ENCODE data around the gene QSER1.

Gene QSER1

DNA sequence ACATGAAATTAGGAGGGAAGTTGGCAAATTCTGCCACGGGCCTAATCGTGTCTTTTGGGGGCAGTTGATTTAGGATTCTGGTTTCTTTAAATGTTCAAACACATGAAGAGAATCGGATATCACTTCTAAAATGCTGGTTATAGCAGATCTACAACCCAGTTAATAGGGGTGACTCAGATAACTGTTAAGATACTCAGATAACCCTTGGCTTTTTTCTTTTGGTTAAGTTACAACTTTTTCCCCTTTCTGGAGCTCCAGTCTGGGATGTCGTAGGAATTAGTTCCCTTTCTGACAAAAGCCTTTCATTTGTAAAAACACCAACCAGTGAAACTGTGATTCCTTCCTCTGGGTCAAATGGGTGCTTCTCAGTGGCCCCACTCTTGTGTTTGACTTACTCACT, 124.0 kb downstream of the QSER1 start:
- in situ Hi-C loops (cut with MboI; ENCODE audit: low pct_unique_long_range_greater_than_20kb, low sequenced_read_pairs, unreplicated experiment) = no loop called here
- TF ChIP-seq, protein P1, sequence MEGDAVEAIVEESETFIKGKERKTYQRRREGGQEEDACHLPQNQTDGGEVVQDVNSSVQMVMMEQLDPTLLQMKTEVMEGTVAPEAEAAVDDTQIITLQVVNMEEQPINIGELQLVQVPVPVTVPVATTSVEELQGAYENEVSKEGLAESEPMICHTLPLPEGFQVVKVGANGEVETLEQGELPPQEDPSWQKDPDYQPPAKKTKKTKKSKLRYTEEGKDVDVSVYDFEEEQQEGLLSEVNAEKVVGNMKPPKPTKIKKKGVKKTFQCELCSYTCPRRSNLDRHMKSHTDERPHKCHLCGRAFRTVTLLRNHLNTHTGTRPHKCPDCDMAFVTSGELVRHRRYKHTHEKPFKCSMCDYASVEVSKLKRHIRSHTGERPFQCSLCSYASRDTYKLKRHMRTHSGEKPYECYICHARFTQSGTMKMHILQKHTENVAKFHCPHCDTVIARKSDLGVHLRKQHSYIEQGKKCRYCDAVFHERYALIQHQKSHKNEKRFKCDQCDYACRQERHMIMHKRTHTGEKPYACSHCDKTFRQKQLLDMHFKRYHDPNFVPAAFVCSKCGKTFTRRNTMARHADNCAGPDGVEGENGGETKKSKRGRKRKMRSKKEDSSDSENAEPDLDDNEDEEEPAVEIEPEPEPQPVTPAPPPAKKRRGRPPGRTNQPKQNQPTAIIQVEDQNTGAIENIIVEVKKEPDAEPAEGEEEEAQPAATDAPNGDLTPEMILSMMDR (IDR thresholded peaks at IDR 0.05; ENCODE audit: extremely low read depth, insufficient read depth, missing control alignments) = no peak
- DNase-seq (ENCODE audit: low spot score) = no peak

DNA sequence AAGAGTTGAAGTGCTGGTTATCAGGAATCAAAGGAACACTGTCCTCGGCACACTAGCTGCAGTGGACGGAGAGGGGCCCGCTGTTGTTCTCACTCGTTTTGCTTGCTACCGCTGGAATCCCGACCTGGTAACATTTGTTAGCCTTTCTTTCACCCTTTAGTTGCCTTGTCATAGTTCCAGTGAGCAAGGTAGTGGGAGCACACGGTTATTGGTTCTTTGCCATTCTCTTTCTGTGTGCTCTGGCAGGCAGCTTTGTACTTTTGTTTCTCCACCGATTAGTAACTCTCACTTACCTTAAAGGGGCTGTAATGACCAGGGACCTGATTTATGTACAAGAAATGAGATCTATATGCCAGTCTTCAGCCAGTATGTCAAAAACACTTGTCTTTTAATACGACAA, 124.9 kb downstream of the QSER1 start:
- DNase-seq (ENCODE audit: low spot score) = no peak

DNA sequence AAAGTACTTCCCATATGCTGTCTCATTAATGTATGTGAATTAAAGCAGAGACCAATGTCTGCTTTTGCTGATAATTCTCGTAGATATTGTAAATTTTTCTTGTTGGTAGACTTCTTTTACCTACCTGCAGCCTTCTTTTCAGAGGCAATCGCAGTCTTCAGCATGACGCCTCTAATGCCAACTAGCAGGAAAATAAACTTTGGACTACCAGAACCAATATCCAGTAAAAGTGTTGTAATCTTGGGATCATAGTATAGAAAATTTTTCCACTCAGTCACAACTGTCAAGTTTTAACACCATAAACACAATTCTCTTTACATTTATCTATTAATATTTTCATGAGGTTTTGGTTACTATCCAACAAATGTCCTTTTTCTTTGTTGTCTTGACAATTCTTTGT, 125.4 kb downstream of the QSER1 start:
- in situ Hi-C loops (cut with MboI; ENCODE audit: low pct_unique_long_range_greater_than_20kb, low sequenced_read_pairs, unreplicated experiment) = no loop called here
- TF ChIP-seq, protein P1 (IDR thresholded peaks at IDR 0.05; ENCODE audit: extremely low read depth, insufficient read depth, missing control alignments) = no peak
- no peak for DNase-seq (ENCODE audit: low spot score)

More for the DNA sequence above, 124.9 kb downstream of the QSER1 start:
- TF ChIP-seq, protein P1 (IDR thresholded peaks at IDR 0.05; ENCODE audit: extremely low read depth, insufficient read depth, missing control alignments) = no peak
- in situ Hi-C loops (cut with MboI; ENCODE audit: low pct_unique_long_range_greater_than_20kb, low sequenced_read_pairs, unreplicated experiment) = no loop called here

DNA sequence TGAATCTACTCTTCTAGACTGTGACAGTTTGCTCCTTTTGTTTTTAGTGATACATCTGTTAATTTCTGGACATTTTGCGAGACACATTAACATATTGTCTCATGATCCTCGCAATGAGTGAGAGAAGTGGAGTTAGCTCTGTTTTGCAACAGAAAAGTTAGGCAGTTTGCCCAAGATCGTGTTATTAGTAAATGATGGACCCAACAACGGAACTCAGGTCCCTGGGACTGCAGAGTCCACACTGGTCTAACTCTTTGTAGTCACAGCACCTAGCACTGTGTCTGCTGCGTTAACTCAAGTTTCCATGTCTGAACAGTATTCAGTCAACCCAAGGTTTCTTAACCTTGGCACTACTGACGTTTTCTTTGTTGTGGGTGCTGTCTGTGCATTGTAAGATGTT, 126.2 kb downstream of the QSER1 start:
- in situ Hi-C loops (cut with MboI; ENCODE audit: low pct_unique_long_range_greater_than_20kb, low sequenced_read_pairs, unreplicated experiment) = no loop called here
- TF ChIP-seq, protein P1 (IDR thresholded peaks at IDR 0.05; ENCODE audit: extremely low read depth, insufficient read depth, missing control alignments) = no peak
- DNase-seq (ENCODE audit: low spot score) = no peak

DNA sequence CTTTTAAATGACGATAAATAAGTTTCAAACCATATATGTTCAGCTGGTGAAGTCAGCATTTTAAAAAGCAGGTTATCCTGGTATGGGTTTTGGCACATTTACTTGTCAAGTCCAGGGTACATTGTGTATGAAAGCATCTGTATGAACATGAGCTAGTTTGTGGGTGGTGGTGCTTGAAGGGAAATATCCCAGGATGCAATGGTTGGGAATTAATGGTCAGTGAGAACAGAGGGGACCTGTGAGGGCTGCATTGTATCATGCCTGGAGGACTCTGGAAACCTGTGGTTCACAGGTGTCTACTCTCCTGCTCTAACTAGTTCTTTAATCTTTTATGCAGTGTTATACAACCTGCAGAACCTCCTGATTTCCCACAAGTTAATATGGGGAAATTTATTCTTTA, 128.9 kb downstream of the QSER1 start:
- TF ChIP-seq, protein P1 (IDR thresholded peaks at IDR 0.05; ENCODE audit: extremely low read depth, insufficient read depth, missing control alignments) = no peak
- in situ Hi-C loops (cut with MboI; ENCODE audit: low pct_unique_long_range_greater_than_20kb, low sequenced_read_pairs, unreplicated experiment) = no loop called here
- DNase-seq (ENCODE audit: low spot score) = no peak

DNA sequence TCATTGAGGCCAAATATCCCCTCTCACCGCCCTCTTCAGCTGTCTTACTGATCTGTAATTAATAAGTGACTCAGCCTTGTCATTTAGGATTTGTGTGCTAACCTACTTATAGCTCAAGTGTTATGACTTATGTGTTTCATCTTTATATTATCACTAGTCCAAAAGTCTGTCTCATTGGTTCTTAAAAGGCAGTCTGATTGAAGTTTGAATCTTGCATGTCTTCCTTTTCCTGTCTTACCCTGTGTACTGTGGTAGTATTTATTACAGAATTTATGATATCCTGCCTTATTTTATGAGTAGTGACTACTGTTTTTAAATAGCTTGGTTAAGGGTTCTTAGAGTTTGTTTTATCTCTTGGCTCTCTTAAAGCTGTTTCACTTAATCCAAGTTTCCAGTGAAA, 129.3 kb downstream of the QSER1 start:
- in situ Hi-C loops (cut with MboI; ENCODE audit: low pct_unique_long_range_greater_than_20kb, low sequenced_read_pairs, unreplicated experiment) = no loop called here
- TF ChIP-seq, protein P1 (IDR thresholded peaks at IDR 0.05; ENCODE audit: extremely low read depth, insufficient read depth, missing control alignments) = no peak
- no peak for DNase-seq (ENCODE audit: low spot score)

DNA sequence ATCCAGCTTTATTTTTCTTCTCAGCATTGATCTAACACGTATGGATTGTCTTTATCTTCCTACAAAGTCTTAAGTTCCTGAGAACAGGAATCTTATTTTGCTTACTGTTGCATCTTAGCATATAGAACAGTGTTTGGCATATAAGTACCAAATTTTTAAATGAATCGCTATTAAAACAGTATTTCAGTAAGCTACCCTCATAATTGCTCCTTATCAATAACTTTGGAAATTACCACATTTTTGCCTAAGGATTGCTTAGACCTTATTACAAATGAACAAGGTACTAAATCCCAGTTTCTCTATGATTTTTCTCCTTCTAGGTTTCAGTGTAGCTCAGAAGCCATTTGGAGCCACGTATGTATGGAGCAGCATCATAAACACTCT, 132.7 kb downstream of the QSER1 start:
- DNase-seq (ENCODE audit: low spot score) = no peak
- in situ Hi-C loops (cut with MboI; ENCODE audit: low pct_unique_long_range_greater_than_20kb, low sequenced_read_pairs, unreplicated experiment) = no loop called here
- TF ChIP-seq, protein P1 (IDR thresholded peaks at IDR 0.05; ENCODE audit: extremely low read depth, insufficient read depth, missing control alignments) = no peak
